Activated T-helper 9 cell treated with anti-CD3 and anti-CD28 coated beads, Interleukin-2, amount 50 U/mL, for 16 hours (primary cell): ENCODE data around the gene ROR2.
A peak's percentile ranks its signal among the peaks of the same experiment; 100 is the strongest.
"Not testable (repeated sequence)": the region's sequence is repeated elsewhere in the genome, so short reads cannot be mapped to it uniquely, and the experiment has no call there.

Experiments used
- DNase-seq: peaks from one replicate; pipeline ENCODE4 v3.0.0-alpha.2; 2020; ENCODE audit warnings: low read depth

The ROR2 gene

DNA sequence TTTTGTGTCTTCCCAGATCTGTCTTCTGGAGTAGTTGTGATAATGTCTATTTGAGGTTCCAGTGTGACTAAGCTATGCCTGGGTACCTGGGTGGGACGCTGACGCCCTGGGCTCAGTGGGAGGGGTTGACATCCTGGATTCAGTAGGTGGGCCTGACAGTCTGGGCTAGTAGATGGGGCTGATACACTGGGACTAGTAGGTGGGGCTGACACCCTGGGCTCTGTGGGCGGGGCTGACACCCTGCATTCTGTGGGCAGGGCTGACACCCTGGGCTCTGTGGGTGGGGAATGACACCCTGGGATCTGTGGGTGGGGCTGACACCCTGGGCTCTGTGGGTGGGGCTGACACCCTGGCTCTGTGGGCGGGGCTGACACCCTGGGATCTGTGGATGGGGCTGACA is 153.5 kb downstream of the ROR2 start:
- DNase-seq, result peak; percentile 23

GRCh38 chr9:91795598-91796241 is 154.3 kb downstream of the ROR2 start:
- no peak for DNase-seq

- DNase-seq, result not testable (repeated sequence)
Observed at GRCh38 chr9:91793371-91793770, 156.7 kb downstream of the ROR2 start.

- no peak for DNase-seq
Observed at GRCh38 chr9:91790917-91791316, 159.1 kb downstream of the ROR2 start.

GRCh38 chr9:91789941-91790340 is 160.1 kb downstream of the ROR2 start:
- no peak for DNase-seq

GRCh38 chr9:91787931-91788330 is 162.1 kb downstream of the ROR2 start:
- DNase-seq, result no peak

- DNase-seq, result no peak
Observed at GRCh38 chr9:91786132-91786896, 163.7 kb downstream of the ROR2 start.

GRCh38 chr9:91785447-91785842 is 164.6 kb downstream of the ROR2 start:
- DNase-seq, result no peak

DNA sequence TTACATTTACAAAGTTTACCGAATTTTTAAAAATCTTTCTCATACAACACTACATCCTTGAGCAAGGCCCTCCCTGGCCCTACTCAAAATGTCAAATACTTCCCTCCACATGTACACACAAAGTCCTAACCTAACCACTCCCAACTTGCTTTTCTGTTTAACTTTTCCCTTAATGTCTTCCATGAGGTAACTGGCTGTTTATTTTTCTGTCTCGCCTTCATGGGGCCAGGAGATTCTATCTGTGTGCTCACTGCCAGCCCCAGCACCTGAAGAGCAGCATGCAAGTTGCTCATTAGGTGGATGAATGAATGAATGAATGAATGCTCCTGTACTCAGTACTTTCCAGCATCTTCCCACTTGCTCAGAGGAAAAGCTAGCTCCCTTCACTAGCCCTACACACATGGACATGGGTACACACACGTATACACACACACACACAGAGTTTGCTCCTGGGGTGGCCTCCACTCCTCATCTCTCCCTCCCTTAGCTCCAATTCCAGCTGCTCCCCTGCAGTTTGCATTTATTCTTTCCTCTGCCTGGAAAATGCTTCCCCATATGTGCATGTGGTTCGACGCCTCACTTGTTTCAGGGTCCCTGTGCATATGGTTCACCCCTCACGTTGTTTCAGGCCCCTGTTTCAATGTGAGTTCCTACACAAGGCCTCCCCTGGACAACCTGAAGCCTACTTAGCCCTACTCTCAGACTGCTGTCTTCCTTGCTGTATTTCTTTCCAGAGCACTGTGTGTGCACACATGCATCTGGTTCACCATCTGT is 165.2 kb downstream of the ROR2 start:
- DNase-seq, result no peak

DNA sequence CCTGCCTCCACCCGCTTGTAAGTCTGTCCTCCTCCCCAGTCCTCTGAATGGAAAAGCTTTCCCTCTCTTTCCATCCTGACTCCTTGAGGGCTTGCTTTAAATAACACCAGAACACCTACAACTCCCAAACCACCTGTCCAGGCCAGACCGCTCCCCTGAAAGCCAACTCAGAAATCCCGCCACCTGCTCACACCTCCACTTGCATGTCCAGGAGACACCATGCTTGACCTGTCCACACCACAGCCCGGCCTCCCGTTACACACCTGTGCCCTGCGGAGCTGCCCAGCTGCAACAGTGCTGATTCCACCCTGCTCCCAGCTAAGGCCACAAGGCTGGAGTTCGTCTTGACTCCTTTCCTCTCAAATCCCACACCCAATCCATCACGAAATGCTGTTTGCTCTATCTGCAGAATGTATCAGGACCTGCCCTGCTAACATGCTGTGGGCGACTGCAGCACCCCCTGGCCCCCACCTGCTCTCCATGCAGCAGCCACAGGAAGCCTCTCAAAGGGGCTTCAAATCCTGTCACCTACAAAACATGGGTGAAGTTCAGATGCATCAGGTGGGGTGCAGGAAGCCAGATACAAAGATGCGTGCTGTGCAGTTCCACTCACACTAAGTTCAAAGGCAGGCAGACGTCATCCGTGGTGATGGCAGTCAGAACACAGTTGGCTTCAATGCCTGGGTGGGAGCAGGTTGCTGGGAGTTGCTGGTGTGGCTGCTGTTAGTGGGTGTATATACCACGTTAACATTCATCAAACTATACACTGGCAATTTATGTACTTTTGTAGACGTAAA is 166.0 kb downstream of the ROR2 start:
- no peak for DNase-seq

DNA sequence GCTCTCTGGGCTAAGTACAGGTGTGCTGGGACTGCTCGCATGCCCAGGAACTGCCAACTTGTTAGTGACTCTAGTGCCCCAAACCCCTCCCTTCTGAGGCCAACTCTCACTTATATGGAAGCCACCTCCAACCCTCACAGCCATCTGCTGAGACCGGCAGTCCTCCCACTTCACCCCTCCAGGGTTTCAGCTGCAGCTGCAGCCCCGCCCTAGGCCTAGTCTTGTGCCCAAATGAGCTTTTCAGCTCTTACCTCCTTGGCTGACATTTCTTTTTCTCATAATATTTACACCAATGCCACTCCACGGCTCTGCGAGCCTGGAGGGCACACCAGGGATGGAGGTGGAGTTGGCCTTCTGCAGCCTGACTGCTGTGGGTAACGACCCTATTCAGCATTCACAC is 166.6 kb downstream of the ROR2 start:
- no peak for DNase-seq

- DNase-seq, result no peak
Observed at GRCh38 chr9:91782708-91783214, 167.3 kb downstream of the ROR2 start.

GRCh38 chr9:91781906-91782305 is 168.1 kb downstream of the ROR2 start:
- DNase-seq, result no peak

GRCh38 chr9:91781116-91781515 is 168.9 kb downstream of the ROR2 start:
- DNase-seq, result no peak

DNA sequence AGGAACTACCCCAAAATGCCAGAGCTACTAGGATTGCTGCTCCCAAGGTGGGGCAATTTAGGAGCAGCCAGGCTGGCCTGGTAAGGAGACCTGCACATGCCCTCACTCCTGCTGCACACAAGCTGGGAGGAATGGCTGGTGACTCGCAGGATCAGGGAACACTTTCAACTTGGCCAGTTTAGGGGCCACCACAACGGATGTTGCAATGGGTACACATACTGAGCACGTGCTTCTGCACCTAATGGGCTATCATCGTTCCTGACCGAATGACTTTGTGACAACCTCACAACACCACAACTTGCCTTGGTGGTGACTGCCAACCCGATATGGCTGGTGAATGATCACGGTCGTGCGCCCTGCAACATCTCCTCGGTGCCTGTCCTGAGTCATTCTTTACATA is 172.0 kb downstream of the ROR2 start:
- no peak for DNase-seq

- no peak for DNase-seq
Observed at GRCh38 chr9:91777292-91777830, 172.7 kb downstream of the ROR2 start.

GRCh38 chr9:91776409-91777291 is 173.4 kb downstream of the ROR2 start:
- DNase-seq, result no peak

GRCh38 chr9:91775708-91776028 is 174.4 kb downstream of the ROR2 start:
- DNase-seq, result no peak

DNA sequence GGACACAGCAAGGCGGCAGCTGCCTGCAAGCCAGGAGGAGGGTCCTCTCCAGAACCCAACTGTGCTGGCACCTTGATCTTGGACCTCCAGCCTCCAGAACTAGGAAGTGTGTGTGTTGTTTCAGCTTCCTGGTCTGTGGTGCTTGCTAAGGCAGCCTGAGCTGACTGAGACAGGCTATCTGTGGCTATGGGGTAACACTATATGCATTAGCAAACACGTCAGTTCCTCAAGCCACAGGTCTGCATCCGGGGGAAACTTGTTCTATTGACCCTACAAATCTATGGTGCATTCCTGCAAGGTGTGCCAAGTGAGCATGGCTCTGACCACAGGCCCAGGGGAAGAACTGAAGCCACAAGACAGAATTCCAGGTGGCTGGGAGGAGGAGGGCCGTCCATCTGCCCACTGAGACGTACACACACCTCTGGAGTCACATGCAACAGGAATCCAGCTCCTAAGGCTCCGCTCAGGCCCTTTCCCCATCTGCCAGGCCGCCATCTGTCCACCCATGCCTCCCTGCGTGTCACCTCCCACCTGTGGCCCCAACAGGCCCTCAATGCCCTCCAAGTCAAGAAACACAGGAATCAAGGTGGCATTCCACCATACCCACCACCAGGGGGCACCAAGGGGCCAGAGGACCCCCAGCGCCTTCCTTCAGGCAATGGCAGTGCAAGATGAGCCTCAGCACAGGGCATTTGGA is 174.9 kb downstream of the ROR2 start:
- DNase-seq, result peak; percentile 51

GRCh38 chr9:91773156-91773555 is 176.9 kb downstream of the ROR2 start:
- DNase-seq, result no peak
